OCI-LY3 (cell line): Measurements from ENCODE around the gene PTPRT.
"Not testable (repeated sequence)": the region's sequence is repeated elsewhere in the genome, so short reads cannot be mapped to it uniquely, and the experiment has no call there.

ENCODE experiments used
- H2AFZ ChIP-seq: fragments of 200-600, 300-600 bp; shearing (Covaris generic); 2 replicates; pipeline ENCODE4 v1.6.0; 2014; ENCODE audit warnings: antibody characterized with exemption, low read depth, low read length
- H3K27ac ChIP-seq: fragments of 200-600, 300-600 bp; sonication (generic); 2 replicates; pipeline ENCODE4 v1.5.1; 2014; ENCODE audit warnings: mild to moderate bottlenecking, low read length, moderate library complexity, mixed read lengths
- H3K27me3 ChIP-seq: fragments of 200-600, 300-600 bp; sonication (generic); 2 replicates; pipeline ENCODE4 v1.6.1; 2014; ENCODE audit warnings: low read depth, low read length, mixed read lengths
- H3K36me3 ChIP-seq: fragments of 200-600, 300-600 bp; sonication (generic); replicated peaks from 2 replicates; pipeline ENCODE3; 2014; ENCODE audit warnings: low read depth, low read length, mixed read lengths
- H3K4me1 ChIP-seq: fragments of 300-600, 200-600 bp; sonication (generic); 2 replicates; pipeline ENCODE4 v1.6.1; 2014; ENCODE audit warnings: low read length, mixed read lengths
- H3K4me2 ChIP-seq: fragments of 200-600, 300-600 bp; sonication (generic); 2 replicates; pipeline ENCODE4 v1.6.1; 2014; ENCODE audit warnings: low read length, mixed read lengths
- H3K4me3 ChIP-seq: fragments of 300-600, 200-600 bp; sonication (generic); 2 replicates; pipeline ENCODE4 v1.5.1; 2014; ENCODE audit warnings: antibody characterized with exemption, mild to moderate bottlenecking, low read length, moderate library complexity
- H3K79me2 ChIP-seq: fragments of 300-600, 200-600 bp; shearing (Covaris generic); 2 replicates; pipeline ENCODE4 v1.6.1; 2014; ENCODE audit warnings: mild to moderate bottlenecking, low read length, mixed read lengths
- H3K9ac ChIP-seq: fragments of 300-600, 200-600 bp; shearing (Covaris generic); 2 replicates; pipeline ENCODE4 v1.6.0; 2014; ENCODE audit warnings: mild to moderate bottlenecking, low read length, moderate library complexity
- H3K9me3 ChIP-seq: fragments of 200-600, 300-600 bp; shearing (Covaris generic); 2 replicates; pipeline ENCODE4 v1.6.1; 2014; ENCODE audit warnings: low read length, mixed read lengths; ENCODE audit not compliant: insufficient read depth
- H4K20me1 ChIP-seq: fragments of 200-600, 300-600 bp; sonication (generic); 2 replicates; pipeline ENCODE4 v1.6.1; 2016; ENCODE audit warnings: low read length, mixed read lengths; ENCODE audit not compliant: insufficient read depth
- EZH2phosphoT487 ChIP-seq: fragments of 200-600 bp; shearing (Covaris generic); IDR thresholded peaks from 2 replicates; pipeline ENCODE4 v1.6.1; 2018; ENCODE audit warnings: antibody characterized with exemption, mixed run types, low read depth
- TF ChIP-seq, protein P1 (sequence below): fragments of 200-600, 300-600 bp; sonication (generic); IDR thresholded peaks from 2 replicates; pipeline ENCODE4 v1.5.1; 2014; ENCODE audit warnings: antibody characterized with exemption, low read length, low read depth

The PTPRT gene

DNA sequence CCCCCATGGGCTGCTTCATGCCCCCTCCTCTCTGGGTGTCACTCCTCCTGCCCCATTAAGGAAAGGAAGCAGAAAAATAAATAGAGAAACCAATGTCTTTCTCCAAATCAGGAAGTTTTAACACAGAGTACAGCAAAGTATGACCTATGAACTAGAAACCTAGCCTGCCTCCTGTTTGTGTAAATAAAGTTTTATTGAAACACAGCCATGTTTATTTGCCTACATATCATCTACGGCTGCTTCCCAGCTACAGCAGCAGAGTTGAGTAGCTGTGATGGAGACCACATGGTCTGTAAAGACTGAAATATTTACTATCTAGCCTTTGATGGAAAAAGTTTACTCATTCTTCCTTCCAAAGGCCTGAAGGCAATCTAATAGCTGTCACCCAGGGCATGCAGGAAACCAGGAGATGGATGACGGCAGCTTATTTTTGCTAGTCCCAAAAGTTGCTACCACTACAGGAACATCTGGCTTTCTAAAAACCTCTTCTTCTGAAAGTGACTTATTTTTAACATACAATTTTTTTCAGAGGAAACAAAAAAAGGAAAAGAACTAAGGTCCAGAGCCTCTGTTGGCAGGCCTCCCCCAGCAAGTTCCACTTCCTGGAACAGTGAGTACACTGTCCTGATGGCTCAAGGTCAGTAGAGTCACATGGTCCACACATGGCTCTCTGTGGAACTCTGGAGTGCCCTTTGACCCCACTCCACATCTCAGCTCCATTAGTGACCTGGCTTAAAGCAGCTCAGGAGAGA is 287.8 kb downstream of the PTPRT start:
- no peak overlapping the region for H3K9ac ChIP-seq
- H3K9me3 ChIP-seq = no peaks in the 10 kb centered on the region
- TF ChIP-seq, protein P1, sequence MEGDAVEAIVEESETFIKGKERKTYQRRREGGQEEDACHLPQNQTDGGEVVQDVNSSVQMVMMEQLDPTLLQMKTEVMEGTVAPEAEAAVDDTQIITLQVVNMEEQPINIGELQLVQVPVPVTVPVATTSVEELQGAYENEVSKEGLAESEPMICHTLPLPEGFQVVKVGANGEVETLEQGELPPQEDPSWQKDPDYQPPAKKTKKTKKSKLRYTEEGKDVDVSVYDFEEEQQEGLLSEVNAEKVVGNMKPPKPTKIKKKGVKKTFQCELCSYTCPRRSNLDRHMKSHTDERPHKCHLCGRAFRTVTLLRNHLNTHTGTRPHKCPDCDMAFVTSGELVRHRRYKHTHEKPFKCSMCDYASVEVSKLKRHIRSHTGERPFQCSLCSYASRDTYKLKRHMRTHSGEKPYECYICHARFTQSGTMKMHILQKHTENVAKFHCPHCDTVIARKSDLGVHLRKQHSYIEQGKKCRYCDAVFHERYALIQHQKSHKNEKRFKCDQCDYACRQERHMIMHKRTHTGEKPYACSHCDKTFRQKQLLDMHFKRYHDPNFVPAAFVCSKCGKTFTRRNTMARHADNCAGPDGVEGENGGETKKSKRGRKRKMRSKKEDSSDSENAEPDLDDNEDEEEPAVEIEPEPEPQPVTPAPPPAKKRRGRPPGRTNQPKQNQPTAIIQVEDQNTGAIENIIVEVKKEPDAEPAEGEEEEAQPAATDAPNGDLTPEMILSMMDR = no peak
- no peak for TF ChIP-seq EZH2phosphoT487
- H3K36me3 ChIP-seq = no peaks in the 10 kb centered on the region
- H3K27ac ChIP-seq = no peak overlapping the region
- no peaks in the 10 kb centered on the region for H3K27me3 ChIP-seq
- no peak overlapping the region for H3K4me3 ChIP-seq
- H4K20me1 ChIP-seq = no peaks in the 10 kb centered on the region
- no peaks in the 10 kb centered on the region for H3K4me1 ChIP-seq
- H3K4me2 ChIP-seq = no peak overlapping the region
- no peak overlapping the region for H2AFZ ChIP-seq
- H3K79me2 ChIP-seq = no peaks in the 10 kb centered on the region

- H3K4me1 ChIP-seq, H3K9me3 ChIP-seq, H3K36me3 ChIP-seq, H3K9ac ChIP-seq, H3K79me2 ChIP-seq, H2AFZ ChIP-seq, H3K27ac ChIP-seq, H3K4me2 ChIP-seq, H4K20me1 ChIP-seq, H3K4me3 ChIP-seq, H3K27me3 ChIP-seq: not testable (repeated sequence)
Observed at GRCh38 chr20:42900764-42901163, 288.9 kb downstream of the PTPRT start.

DNA sequence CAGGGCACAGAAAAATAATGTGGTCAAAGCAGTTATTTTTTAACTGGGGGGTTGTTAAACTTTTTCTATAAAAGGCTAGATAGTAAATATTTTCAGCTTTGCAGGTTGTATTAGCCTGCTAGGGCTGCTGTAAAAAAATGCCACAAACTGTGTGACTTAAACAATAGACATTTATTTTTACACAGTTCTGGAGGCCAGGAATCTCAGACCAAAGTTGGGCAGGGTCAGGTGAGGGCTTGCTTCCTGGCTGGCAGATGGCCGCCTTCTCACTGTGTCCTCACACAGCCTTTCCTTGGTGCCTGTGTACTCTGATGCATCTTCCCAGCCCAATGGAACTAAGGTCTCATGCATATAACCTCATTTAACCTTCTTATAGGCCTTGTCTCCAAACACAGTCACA is 294.7 kb downstream of the PTPRT start:
- H3K4me2 ChIP-seq = no peak overlapping the region

GRCh38 chr20:42894483-42894882 is 295.2 kb downstream of the PTPRT start:
- H3K9me3 ChIP-seq = no peaks in the 10 kb centered on the region
- H2AFZ ChIP-seq = no peak overlapping the region
- no peak overlapping the region for H3K27ac ChIP-seq
- H3K9ac ChIP-seq = no peak overlapping the region
- TF ChIP-seq, protein P1 = no peak
- H3K79me2 ChIP-seq = no peaks in the 10 kb centered on the region
- no peaks in the 10 kb centered on the region for H3K4me1 ChIP-seq
- no peaks in the 10 kb centered on the region for H4K20me1 ChIP-seq
- H3K27me3 ChIP-seq = no peaks in the 10 kb centered on the region
- no peak overlapping the region for H3K4me2 ChIP-seq
- H3K36me3 ChIP-seq = no peaks in the 10 kb centered on the region
- H3K4me3 ChIP-seq = no peak overlapping the region

More for the DNA sequence above, 294.7 kb downstream of the PTPRT start:
- Histone ChIP-seq H3K4me1 (no peaks in the 10 kb centered on the region), H4K20me1 (no peaks in the 10 kb centered on the region), H2AFZ (no peak overlapping the region), H3K9me3 (no peaks in the 10 kb centered on the region), H3K79me2 (no peaks in the 10 kb centered on the region), H3K4me3 (no peak overlapping the region), H3K27ac (no peak overlapping the region), H3K36me3 (no peaks in the 10 kb centered on the region), H3K9ac (no peak overlapping the region), H3K27me3 (no peaks in the 10 kb centered on the region)
- no peak for TF ChIP-seq EZH2phosphoT487
- TF ChIP-seq, protein P1 = no peak
